PC-3 (cell line): Measurements from ENCODE around the gene ELANE.

ENCODE experiments used
- EZH2 ChIP-seq: fragments of 300-600 bp; sonication (generic); IDR thresholded peaks from one replicate; pipeline ENCODE4 v1.6.1; 2017; ENCODE audit warnings: antibody characterized with exemption, mild to moderate bottlenecking, low read length; ENCODE audit not compliant: unreplicated experiment
- TF ChIP-seq, protein P1 (sequence below): fragments of 300-600 bp; sonication (generic); conservative IDR thresholded peaks from 2 replicates; pipeline ENCODE4 v1.5.1; 2017; ENCODE audit warnings: antibody characterized with exemption, low read depth, mild to moderate bottlenecking, low read length

GRCh38 chr19:834216-834615 is 17.9 kb upstream of the ELANE start:
- TF ChIP-seq, protein P1, sequence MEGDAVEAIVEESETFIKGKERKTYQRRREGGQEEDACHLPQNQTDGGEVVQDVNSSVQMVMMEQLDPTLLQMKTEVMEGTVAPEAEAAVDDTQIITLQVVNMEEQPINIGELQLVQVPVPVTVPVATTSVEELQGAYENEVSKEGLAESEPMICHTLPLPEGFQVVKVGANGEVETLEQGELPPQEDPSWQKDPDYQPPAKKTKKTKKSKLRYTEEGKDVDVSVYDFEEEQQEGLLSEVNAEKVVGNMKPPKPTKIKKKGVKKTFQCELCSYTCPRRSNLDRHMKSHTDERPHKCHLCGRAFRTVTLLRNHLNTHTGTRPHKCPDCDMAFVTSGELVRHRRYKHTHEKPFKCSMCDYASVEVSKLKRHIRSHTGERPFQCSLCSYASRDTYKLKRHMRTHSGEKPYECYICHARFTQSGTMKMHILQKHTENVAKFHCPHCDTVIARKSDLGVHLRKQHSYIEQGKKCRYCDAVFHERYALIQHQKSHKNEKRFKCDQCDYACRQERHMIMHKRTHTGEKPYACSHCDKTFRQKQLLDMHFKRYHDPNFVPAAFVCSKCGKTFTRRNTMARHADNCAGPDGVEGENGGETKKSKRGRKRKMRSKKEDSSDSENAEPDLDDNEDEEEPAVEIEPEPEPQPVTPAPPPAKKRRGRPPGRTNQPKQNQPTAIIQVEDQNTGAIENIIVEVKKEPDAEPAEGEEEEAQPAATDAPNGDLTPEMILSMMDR, result no peak
- TF ChIP-seq EZH2, result no peak
